OCI-LY1 (cell line): ENCODE results near the gene PAGE2.

Experiments
- EZH2 ChIP-seq: fragments of 200-600 bp; sonication (generic), shearing (Covaris generic); IDR thresholded peaks from 2 replicates; pipeline ENCODE4 v1.8.0; 2017; ENCODE audit warnings: borderline replicate concordance, mixed run types, mild to moderate bottlenecking, antibody characterized with exemption, low read length, moderate library complexity, mixed read lengths
- TF ChIP-seq, protein P1 (sequence below): fragments of 200-600 bp; sonication (generic), shearing (Covaris generic); IDR thresholded peaks from 2 replicates; pipeline ENCODE4 v1.5.1; 2017; ENCODE audit warnings: mild to moderate bottlenecking, antibody characterized with exemption, low read length, moderate library complexity, mixed read lengths

DNA sequence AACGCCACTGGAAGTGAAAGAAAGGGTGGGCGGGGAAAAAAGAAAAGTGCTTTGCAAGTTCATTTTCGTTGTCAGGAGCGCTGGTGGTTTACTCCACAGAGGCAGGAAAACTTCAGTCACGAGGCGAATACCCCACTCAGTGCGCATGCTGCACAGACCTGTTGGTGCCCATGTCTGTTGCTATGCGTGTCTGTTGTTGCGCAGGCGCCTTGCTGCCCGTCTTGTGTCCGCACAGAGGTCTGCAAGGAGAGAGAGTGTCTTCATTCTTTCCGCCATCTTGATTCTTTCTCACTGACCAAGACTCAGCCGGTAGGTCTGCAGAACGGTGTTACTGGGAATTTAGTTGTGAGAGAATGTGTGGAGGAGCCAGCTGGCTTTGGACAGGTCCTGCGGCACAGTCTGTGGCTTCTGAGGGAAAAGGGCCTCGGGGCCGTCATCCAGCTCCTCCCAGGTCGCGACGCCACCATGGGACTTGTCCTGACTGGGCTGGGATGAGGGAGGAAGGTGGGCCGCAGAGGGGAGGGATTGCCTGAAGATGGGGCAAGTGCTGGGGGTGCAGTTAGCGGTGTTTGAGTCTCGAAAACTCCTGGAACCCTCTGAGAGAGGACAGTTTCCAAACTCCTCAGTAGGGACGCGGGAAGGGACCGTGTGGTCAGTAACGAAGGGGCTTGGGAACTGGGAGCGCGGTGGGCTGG is at the start of gene PAGE2:
- TF ChIP-seq, protein P1, sequence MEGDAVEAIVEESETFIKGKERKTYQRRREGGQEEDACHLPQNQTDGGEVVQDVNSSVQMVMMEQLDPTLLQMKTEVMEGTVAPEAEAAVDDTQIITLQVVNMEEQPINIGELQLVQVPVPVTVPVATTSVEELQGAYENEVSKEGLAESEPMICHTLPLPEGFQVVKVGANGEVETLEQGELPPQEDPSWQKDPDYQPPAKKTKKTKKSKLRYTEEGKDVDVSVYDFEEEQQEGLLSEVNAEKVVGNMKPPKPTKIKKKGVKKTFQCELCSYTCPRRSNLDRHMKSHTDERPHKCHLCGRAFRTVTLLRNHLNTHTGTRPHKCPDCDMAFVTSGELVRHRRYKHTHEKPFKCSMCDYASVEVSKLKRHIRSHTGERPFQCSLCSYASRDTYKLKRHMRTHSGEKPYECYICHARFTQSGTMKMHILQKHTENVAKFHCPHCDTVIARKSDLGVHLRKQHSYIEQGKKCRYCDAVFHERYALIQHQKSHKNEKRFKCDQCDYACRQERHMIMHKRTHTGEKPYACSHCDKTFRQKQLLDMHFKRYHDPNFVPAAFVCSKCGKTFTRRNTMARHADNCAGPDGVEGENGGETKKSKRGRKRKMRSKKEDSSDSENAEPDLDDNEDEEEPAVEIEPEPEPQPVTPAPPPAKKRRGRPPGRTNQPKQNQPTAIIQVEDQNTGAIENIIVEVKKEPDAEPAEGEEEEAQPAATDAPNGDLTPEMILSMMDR, result no peak
- no peak for TF ChIP-seq EZH2
